ENCODE measurements around the gene MRGPRF.
"Not testable (repeated sequence)": the region's sequence is repeated elsewhere in the genome, so short reads cannot be mapped to it uniquely, and the experiment has no call there.

The MRGPRF gene

DNA sequence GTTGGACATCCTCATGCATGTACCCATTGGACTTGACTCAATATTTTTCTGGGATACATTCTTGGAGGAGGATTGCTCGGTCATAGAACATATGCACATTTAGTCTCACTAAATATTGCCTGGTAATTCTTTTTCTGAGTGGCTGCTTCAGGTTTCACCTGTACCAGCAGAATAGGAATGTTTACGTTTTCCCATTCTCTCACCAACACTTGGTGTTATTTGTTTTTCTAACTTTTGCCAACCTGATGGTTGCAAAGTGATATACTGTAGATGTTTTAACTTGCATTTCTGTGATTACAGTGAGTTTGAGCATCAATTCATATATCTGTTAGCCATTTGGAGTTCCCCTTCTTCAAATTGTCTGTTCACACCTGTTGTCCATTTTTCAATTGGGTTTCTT, 30.9 kb downstream of the MRGPRF start:
- no peak for DNase-seq

DNA sequence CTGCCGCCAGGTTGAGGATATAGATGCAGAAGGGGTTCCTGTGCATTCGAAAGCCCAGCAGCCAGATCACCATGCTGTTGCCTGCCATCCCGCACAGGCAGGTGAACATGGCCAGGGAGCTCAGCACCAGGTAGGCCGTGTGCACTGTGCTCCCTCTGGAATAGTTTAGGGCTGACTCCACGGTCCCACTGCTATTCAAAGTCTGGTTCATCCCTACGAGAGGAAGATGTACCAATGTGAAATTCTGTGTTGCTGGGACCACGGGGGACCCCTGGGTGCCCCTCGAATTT, 32.3 kb downstream of the MRGPRF start, which contains the start of gene MRGPRD:
Gene MRGPRD, minus strand, starts transcription at position 211 of the 290 bp plus-strand sequence. Its CDS starts 0 bp downstream, at position 211.
- DNase-seq = no peak

DNA sequence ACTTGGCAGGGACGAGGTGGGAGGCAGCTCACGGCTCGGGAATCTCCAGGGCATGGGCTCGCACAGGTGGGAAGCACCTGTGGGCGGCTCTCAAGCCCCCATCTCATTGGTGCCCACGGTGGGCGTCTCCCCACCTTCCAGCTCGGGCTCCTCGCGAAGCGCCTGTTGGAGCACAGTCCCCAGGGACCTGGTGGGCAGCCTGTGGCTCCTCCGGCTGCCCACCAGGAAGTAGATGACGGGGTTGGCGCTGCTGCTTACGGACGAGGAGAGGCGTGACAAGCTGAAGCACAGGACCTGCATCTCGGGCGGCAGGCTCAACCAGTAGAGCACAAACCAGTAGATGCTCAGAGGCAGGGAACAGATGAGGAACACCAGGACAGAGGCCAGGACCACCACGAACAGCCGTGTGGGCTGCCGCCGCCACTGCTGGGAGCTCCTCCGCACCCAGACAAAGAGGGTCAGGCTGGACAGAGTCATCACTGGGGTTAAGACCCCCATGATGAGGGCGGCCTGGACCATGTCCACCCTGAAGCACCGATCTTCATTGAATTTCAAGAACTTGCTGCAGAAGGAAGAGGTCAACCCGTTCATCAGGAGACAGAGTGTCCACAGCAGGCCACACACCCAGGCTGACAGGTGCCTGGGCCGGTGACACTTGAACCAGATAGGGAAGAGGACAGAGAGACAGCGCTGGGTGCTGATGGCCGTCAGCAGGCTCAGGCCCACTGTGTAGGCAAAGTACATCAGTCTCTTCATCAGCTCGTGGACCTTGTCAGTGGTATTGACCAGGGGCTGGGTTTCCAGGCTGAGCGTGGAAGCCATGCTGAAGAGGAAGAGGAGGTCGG, 32.9 kb downstream of the MRGPRF start:
- no peak for DNase-seq

DNA sequence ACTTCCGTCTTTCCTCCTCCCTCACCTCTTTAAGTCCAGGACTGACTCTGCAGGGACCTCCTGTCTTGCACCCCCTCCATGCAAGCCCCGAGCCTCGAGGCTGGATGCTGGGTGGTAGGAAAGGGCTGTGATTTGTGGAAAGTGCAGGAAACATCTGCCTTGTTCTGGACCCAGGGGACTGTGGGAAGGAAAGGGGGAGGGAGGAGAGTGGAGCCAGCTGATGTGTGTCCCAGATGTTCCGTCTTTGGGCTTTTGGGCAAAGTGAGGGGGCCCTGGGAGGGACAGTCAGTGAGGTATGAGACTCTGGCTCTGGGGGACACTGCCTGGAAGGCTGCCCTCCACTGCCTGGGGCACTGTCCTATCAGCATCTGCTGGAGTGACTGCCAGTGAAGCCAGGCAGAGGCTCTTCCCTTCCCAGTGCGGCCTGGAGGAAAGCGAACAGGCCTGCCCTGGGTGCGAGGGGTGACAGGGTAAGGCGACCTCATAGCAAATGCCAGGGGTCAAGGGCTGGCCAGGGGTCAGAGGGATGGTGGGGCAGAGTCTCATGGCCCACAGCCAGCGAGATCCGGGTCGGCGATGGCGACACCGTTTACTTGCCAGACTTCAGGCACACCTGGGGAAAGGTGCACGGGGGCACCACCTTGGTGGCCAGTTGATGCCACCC, 34.0 kb downstream of the MRGPRF start:
- no peak for DNase-seq

DNA sequence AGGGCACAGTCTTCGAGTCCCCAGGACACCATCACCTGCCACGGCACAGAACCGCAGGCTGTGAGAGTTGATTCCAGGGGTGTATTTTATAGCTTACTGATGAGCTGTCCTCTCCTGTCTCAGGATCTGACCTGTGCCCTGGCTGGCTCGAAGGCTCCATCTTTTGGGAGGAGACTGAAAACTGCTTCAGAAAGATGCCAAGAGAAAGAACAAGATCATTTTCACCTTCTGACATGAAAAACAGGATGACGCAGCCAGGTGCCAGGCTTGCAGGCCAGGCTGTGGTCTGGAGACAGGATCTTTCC, 34.5 kb downstream of the MRGPRF start:
- DNase-seq = no peak

DNA sequence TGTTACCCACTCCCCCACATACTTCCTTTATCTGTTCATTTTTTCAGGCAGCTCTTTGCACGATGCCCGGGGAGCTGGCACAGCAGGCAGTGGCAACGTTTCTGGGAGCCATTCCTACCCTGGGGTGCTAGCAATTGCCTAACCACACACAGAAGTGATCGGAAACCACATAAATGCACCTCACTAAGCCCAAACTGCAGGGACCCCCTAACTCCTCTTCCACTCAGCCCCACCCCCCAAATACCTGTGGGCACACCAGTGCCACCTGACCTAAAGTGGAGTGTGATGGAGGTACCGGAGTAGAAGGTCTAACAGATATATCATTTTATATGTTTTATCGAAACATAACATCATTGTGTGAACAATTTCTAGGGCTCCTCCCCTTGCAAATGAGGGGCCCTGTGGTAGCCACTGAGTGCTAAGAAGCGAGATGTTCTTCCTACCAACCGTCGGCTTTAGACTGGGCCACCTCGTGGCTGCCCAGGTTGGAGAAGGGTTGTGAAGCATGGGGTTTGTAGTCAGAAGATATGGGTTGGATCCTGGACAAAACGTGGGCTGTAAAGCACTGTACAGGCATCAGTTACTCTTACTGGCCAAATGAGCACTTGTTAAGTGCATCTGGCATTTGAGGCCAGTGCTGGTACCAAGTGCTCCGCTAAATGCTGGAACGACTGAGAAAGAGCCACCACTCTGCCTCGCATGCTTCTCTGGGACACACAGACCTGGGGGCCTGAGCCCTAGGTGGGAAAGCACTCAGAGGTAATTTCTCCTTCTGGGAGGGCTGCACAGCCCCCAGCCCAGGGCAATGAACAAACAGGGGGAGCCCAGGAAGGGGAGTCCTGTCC, 35.0 kb downstream of the MRGPRF start:
- DNase-seq = no peak

DNA sequence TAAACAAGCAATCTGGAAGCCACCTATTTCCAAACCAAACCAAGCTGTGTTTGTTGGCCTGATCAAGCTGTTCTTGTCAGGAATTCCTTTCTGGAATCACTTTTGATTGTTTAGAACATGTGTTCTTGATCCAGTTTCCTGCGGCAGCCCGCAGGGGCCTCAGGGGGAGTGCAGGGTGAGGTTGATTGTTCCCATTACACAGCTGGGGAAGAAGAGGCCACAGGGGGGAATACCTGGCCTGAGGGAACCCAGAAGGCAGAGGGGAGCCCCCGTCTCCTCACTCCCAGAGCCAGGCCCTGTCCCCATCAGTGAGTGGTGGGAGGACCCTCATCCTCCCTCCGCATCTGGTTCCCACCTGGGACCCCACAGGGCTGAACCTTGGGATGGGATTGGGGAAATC, 36.5 kb downstream of the MRGPRF start:
- DNase-seq = no peak

DNA sequence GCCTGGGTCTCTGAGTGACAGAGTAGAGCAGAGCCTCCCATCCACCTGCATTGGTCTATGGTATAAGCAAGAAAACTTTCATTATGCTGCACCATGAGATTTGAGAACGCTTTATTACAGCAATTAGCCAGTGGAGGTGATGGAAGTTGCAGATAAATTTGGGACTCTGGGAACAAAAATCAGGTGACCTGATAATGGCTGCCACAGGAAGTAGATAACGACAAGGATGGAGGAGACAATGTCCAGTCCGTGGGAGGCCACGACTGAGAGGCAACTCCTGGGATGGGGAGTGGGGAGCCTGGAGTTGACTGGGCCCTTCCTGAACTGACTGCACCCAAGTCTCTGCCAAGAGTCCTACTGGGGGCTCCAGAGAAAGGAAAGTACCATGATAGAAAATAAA, 37.0 kb downstream of the MRGPRF start:
- no peak for DNase-seq

DNA sequence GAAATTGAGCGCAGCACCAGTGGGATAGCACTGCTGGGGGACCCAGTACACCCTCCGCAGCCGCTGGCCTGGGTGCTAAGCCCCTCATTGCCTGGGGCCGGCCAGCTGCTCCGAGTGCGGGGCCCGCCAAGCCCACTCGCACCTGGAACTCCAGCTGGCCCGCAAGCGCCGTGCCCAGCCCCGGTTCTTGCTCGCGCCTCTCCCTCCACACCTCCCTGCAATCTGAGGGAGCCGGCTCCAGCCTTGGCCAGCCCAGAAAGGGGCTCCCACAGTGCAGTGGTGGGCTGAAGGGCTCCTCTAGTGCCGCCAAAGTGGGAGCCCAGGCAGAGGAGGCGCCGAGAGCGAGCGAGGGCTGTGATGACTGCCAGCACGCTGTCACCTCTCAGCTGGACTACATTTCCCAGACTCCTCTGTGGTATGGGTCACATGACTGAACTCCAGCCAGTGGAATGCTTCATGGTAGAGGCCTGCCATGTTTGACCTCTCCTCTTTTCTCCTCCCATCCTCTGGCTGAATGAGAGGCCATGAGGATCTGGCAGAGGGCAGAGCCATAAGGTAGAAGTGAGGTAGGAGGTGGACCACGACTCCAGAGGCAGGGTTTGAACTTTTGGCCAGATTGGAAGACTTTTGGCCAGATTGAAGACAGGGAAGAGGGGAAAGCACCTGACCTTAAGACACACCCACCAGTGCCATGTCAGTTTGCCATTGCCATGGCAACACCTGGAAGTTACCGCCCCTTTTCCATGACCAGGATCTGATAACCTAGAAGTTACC, 38.4 kb downstream of the MRGPRF start:
- DNase-seq = no peak

DNA sequence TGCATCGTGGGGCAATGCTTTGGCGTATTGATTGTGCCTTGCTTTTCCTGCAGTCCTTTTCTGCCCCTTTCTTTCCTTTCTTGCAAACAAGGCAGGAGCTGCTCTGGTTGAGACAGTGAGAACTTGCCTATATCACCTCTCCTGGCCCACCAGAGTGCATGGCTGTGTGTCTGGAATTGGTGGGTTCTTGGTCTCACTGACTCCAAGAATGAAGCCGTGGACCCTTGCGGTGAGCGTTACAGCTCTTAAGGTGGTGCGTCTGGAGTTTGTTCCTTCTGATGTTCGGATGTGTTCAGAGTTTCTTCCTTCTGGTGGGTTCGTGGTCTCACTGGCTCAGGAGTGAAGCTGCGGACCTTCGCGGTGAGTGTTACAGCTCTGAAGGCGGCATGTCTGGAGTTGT, 39.3 kb downstream of the MRGPRF start:
- not testable (repeated sequence) for DNase-seq

DNA sequence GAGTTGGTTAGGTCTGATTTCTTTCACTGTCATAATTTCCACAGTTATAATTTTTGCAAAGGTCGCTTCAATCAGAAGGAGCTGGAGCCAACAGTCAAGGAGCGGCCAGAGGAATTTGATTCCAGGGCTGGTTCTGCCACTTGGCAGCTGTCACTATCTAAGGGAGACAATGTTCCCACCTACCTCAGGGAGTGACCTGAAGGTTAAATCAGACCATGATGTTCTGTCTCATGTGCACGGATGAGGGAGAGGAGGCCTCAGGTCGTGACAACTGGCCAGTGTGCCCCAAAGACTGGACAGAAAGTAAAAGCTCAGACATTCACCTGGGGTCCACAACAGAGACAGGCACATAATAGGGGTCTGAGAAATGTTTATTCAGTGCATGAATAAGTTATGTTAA, 39.8 kb downstream of the MRGPRF start:
- no peak for DNase-seq

DNA sequence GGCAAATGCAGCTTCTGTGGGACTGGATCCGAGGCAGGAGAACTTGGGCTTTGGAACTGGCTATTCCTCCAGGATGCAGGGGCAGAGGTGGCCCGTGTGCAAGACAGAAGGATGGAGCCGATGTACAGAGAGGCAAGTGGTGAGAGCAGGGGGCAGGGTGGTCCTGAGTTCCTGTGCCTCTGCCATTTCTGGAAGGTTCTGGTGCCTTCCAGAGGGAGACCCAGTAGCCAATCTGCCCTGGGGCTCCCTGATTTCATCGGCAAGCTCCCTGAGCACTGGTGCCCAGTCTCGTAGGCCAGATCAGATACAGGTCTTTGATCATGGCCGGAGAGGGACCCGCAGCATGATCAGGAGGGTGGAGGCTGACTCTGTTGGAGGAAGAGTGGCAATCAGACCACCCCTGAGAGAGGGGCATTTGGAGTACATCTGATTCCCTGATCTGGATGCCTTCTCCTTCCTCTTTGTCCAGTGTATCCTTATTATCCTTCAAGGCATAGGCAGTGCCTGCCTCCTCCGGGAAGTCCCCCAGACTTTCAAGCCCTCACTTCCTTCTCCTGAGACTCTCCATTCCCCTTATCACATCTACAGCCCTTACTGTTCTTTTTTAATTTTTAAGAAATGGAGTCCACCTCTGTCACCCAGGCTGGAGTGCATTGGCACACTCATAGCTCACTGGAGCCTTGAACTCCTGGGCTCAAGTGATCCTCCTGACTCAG, 42.0 kb downstream of the MRGPRF start:
- DNase-seq = no peak

DNA sequence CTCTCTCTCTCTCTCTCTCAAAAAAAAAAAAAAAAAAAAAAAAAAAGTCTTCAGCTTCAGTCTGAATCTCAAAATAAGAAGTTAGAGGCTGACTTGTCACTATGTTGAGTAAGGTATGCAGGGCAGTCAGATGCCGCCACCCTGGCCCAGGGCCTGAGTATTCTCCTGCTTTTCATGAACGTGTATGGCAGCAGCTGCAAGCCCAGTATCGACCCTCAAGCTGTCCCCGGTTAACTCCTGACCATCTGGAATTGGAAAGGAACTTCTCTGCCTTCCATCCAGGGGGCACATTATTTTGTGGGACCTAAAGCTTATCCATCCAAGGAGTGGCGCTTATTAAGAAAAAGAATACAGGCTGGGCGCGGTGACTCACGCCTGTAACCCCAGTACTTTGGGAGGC, 43.7 kb downstream of the MRGPRF start:
- DNase-seq = no peak

DNA sequence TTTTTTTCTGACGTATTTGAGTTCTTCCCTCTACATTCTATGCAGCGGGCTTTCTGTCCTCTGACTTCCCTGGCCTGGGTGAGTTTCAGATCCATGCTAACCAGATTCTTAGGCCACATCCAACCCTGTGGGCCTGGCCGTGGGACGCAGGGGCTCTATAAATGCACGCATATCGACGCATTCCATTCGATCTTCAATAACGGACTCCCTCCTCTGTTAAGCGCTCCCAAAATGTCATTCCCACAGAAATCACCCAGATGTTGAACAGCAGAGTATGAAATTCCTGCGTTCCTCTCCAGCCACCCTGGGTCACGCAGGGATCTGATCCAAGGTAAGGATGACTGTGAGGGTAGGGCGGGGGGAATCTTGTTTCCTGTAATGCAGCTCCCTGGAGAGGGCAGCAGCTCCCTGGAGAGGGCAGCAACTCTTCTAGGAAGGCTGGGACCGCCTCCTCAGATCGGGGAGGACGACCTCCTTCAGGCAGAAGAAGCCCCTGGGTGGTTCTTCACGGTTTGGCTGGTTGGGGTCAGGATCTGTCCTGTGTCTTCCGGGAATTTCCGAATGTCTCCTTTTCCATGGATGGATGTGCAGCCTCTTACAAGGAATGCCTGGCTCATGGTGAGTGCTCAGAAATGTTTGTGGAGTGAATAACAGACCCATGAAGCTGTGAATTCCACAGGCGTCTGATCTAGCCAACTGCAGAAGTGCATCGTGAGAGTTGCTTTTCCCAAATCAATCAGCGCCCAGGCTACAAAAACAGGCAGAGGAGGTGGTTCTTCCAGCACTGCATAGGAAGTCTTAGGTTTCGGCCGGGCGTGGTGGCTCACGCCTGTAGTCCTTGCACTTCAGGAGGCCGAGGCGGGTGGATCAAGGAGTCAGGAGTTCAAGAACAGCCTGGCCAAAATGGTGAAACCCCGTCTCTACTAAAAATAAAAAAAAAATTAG, 44.5 kb downstream of the MRGPRF start:
- DNase-seq = no peak

DNA sequence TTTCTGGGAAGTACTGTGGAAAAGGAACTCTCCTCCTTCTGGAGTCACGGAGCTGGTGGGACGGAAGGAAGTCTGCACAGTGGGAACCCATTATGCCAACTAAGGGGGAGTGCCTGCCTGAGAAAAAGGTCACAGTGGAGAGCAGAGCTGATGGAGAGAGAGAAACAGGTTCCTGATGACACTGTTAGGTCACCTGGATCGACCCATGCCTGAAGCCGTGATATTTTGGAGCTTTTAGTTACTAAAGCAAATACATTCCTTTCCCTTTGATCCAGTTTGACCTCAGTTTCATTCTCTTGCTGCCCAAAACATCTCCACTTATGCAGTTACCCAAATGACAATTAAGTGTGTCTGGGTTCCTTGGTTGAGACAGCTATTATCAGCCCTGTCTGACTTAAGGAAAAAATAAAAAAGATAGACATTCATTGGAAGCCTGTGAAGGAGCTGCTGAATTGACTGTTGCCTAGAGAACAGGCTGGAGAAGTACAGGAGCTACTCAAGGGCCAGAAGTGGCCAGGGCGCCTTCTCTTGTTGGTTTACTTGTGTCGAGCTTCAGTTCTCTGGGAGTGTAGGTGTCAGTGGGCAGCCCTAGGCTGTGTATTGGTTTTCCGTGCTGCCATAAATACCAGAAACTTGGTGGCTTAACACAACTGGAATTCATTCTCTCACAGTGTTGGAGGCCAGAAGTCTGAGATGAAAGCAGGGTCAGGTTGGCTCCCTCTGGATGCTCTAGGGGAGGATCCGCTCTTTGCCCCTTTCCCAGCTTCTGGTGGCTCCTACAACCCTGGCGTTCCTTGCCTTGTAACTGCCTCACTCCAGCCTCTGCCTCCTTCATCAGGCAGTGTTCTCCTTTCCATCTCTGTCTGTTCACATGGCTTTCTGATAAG, 45.9 kb downstream of the MRGPRF start:
- no peak for DNase-seq

DNA sequence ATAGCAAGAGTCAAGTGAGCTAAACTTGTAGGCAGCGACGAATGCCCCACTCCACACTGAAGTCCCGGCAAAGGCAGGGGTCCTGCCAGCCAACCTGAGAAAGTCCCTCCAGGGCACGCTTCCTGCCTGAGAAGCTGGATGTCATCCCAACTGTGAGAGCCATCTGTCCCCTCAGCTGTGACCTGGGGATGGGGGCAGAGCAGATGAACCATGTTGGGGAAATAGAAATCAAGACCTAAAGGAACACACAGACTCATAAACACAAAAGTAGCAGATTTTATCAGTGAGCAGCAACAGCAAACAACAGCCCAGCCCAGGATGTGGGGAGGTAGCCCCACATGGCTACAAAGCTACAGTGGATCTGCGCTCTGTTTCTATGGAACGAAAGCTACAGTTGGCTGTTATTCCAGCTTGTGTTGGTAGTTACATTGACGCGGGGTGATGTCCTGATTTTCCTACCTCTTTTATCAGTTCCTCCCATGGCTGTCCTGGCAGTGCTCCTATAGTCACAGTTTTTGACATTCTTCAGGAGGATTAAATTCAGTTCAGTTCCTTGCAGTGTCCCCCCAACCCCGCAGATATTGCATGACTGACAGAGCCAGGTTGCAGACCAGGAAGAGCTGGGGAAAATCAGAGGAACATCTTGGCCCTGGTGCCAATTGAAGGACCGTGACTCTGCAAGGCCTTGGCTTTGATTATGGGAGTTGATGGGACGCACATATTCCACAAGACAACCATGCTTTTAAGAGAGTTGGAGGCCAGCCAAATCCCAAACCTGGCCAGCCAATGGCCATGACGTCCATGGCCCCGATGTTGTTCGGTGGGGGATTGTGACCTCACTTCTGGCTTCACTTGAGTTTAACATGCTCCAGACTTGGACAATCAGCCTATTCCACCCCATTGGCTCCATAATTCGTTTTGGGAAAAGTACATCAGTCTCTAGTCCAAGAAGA, 46.9 kb downstream of the MRGPRF start:
- no peak for DNase-seq

DNA sequence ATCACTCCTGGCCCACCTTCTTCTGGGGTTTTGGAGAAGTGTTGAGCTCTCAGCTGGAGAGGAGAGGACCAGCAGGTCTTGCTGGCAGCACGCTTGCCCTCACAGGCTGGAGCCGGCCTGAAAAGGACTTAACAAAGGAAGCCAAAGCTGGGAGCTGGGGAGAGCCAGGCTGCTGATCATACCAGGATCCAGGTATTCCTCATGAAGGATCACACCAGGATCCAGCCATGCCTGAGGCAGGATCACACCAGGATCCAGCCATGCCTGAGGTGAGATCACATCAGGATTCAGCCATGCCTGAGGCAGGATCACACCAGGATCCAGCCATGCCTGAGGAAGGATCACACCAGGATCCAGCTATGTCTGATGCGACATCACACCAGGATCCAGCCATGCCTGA, 49.3 kb downstream of the MRGPRF start:
- no peak for DNase-seq

DNA sequence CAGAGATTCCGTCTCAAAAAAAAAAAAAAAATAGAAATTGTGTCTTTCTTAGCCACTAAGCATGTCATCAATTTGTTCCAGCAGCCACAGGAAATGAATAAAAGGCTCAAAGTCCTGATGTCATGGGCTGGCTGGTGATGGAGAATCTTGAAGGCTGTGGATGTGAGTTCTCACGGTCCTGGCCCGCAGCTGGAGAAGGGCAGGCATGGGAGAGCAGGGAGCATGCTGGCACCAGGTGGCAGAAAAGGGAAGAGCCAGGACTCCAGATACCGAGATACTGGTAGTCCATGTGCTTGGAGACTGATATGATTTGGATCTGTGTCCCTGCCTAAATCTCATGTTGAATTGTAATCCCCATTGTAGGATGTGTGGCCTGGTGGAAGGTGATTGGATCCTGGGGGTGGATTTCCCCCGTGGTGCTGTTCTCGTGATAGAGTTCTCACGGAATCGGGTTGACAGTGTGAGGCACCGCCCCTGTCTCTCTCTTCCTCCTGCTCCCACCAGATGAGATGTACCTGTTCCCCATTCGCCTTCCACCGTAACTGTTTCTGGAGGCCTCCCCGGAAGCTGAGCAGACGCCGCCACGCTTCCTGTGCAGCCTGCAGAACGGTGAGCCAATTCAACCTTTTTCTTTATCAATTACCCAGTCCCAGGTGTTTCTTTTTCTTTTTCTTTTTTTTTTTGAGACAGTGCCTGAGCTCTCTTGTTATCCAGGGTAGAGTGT, 50.4 kb downstream of the MRGPRF start:
- DNase-seq = no peak

Measured in NCI-H1930 (cell line).